IMR-90 (cell line): ENCODE measurements around the gene IRF2BP1. TPM values are rescaled to one million over a fixed set of nuclear protein-coding genes. Genes with fewer than 3 reads are reported as not detected.

ENCODE experiments used
- ATAC-seq: fragments of 200-7000 bp; cut with Tn5 transposase; 2 replicates; pipeline ENCODE4 v1.9.1; 2020; ENCODE audit warnings: low read depth, mild to moderate bottlenecking, moderate library complexity
- BruUV-seq: library from RNA; stranded (reverse); fragments of 400-500 nt; replicated peaks from 2 replicates; lab custom pipeline; 2021; lab: Mats Ljungman, UMichigan
- CTCF ChIA-PET: fragments of 300-600 bp; formaldehyde crosslinking; extraction: SDS; loops from one replicate; lab custom pipeline; 2021; ENCODE audit warnings: antibody characterized with exemption; lab: Yijun Ruan, JAX
- POLR2A ChIA-PET: fragments of 300-600 bp; sonication (Branson Sonifier 250); formaldehyde crosslinking; loops from one replicate; lab custom pipeline; 2022; ENCODE audit warnings: antibody characterized with exemption; ENCODE audit not compliant: unreplicated experiment; lab: Charles Lee
- DNase-seq: peaks from one replicate; pipeline ENCODE4 v3.0.0; 2013
- H2AFZ ChIP-seq: replicated peaks from 2 replicates; pipeline ENCODE3; 2013; ENCODE audit warnings: low read length, mild to moderate bottlenecking; ENCODE audit not compliant: poor library complexity
- H2AK5ac ChIP-seq: 2 replicates; pipeline ENCODE4 v1.6.1; 2013; ENCODE audit warnings: low read depth, low read length, inconsistent platforms
- H2AK9ac ChIP-seq: replicated peaks from 2 replicates; pipeline ENCODE3; 2013; ENCODE audit warnings: mild to moderate bottlenecking, low read depth, low read length, moderate library complexity; ENCODE audit not compliant: poor library complexity
- H2BK120ac ChIP-seq: 2 replicates; pipeline ENCODE4 v1.6.1; 2013; ENCODE audit warnings: low read depth, low read length, inconsistent platforms
- H2BK15ac ChIP-seq: 3 replicates; pipeline ENCODE4 v1.6.1; 2013; ENCODE audit warnings: low read depth, low read length, inconsistent platforms
- H2BK20ac ChIP-seq: 2 replicates; pipeline ENCODE4 v1.6.1; 2013; ENCODE audit warnings: low read depth, mild to moderate bottlenecking, inconsistent platforms, low read length, moderate library complexity
- H2BK5ac ChIP-seq: 2 replicates; pipeline ENCODE4 v1.6.1; 2013; ENCODE audit warnings: mild to moderate bottlenecking, low read depth, low read length, inconsistent platforms; ENCODE audit not compliant: poor library complexity, severe bottlenecking
- H3K14ac ChIP-seq: replicated peaks from 2 replicates; pipeline ENCODE4 v1.6.1; 2013; ENCODE audit warnings: low read depth, low read length, inconsistent platforms
- H3K18ac ChIP-seq: 2 replicates; pipeline ENCODE4 v1.6.1; 2013; ENCODE audit warnings: low read depth, low read length, control low read depth
- H3K23ac ChIP-seq: 2 replicates; pipeline ENCODE4 v1.6.1; 2013; ENCODE audit warnings: low read depth, low read length, inconsistent platforms
- H3K27ac ChIP-seq: 2 replicates; pipeline ENCODE4 v1.5.1; 2013; ENCODE audit warnings: mild to moderate bottlenecking, control low read depth, low read length; ENCODE audit not compliant: insufficient read depth
- H3K27me3 ChIP-seq: 2 replicates; pipeline ENCODE4 v1.6.1; 2013; ENCODE audit warnings: low read length; ENCODE audit not compliant: control insufficient read depth, insufficient read depth
- H3K36me3 ChIP-seq: 2 replicates; pipeline ENCODE4 v1.6.1; 2013; ENCODE audit warnings: low read length, mixed read lengths; ENCODE audit not compliant: control insufficient read depth, insufficient read depth
- H3K4ac ChIP-seq: 2 replicates; pipeline ENCODE4 v1.6.1; 2013; ENCODE audit warnings: low read depth, low read length, inconsistent platforms
- H3K4me1 ChIP-seq: 2 replicates; pipeline ENCODE4 v1.6.1; 2013; ENCODE audit warnings: low read length, mixed read lengths; ENCODE audit not compliant: control insufficient read depth, insufficient read depth
- H3K4me2 ChIP-seq: 2 replicates; pipeline ENCODE4 v1.6.1; 2013; ENCODE audit warnings: low read depth, mild to moderate bottlenecking, control low read depth, low read length, moderate library complexity
- H3K4me3 ChIP-seq: 2 replicates; pipeline ENCODE4 v1.5.1; 2013; ENCODE audit warnings: low read depth, mild to moderate bottlenecking, control low read depth, low read length, moderate library complexity; ENCODE audit not compliant: insufficient read depth
- H3K56ac ChIP-seq: 2 replicates; pipeline ENCODE4 v1.6.1; 2013; ENCODE audit warnings: low read length, inconsistent platforms; ENCODE audit not compliant: insufficient read depth; ENCODE audit errors: extremely low read depth
- H3K79me1 ChIP-seq, 2 experiments: 2 replicates each; pipeline ENCODE4 v1.6.1; 2013; ENCODE audit warnings: low read length in 2 of 2, inconsistent platforms in 1 of 2, low read depth in 1 of 2
- H3K9ac ChIP-seq: 2 replicates; pipeline ENCODE4 v1.6.1; 2013; ENCODE audit warnings: low read depth, low read length, control low read depth
- H3K9me1 ChIP-seq: 2 replicates; pipeline ENCODE4 v1.6.1; 2013; ENCODE audit warnings: low read length, inconsistent platforms; ENCODE audit not compliant: insufficient read depth
- H3K9me3 ChIP-seq: 2 replicates; pipeline ENCODE4 v1.6.1; 2013; ENCODE audit warnings: low read length; ENCODE audit not compliant: control insufficient read depth, insufficient read depth
- H4K20me1 ChIP-seq: 2 replicates; pipeline ENCODE4 v1.6.1; 2013; ENCODE audit warnings: low read length, inconsistent platforms; ENCODE audit not compliant: insufficient read depth
- H4K5ac ChIP-seq: 2 replicates; pipeline ENCODE4 v1.6.1; 2013; ENCODE audit warnings: mild to moderate bottlenecking, low read depth, low read length, control low read depth
- H4K8ac ChIP-seq, 2 experiments: 2 replicates each; pipeline ENCODE4 v1.6.1; 2013; ENCODE audit warnings: low read depth in 2 of 2, low read length in 2 of 2, control low read depth in 1 of 2, inconsistent platforms in 1 of 2
- H4K91ac ChIP-seq: 2 replicates; pipeline ENCODE4 v1.6.1; 2013; ENCODE audit warnings: low read depth, low read length, inconsistent platforms; ENCODE audit not compliant: insufficient read depth
- BHLHE40 ChIP-seq: fragments of 150-350 bp; IDR thresholded peaks from 2 replicates; pipeline ENCODE4 v1.6.1; 2016; ENCODE audit warnings: mild to moderate bottlenecking, low read depth, low read length
- CEBPB ChIP-seq: IDR thresholded peaks from 2 replicates; pipeline ENCODE4 v1.6.1; 2012; ENCODE audit warnings: low read depth, low read length, improper control_type of control experiment
- CHD1 ChIP-seq: IDR thresholded peaks from 2 replicates; pipeline ENCODE4 v1.6.1; 2012; ENCODE audit warnings: low read depth, low read length, improper control_type of control experiment
- FOS ChIP-seq: fragments of 150-350 bp; IDR thresholded peaks from 2 replicates; pipeline ENCODE4 v1.6.1; 2016; ENCODE audit warnings: low read depth, low read length
- MAFK ChIP-seq: IDR thresholded peaks from 2 replicates; pipeline ENCODE4 v1.6.1; 2012; ENCODE audit warnings: low read depth, low read length, improper control_type of control experiment
- MAZ ChIP-seq: IDR thresholded peaks from 2 replicates; pipeline ENCODE4 v1.6.1; 2012; ENCODE audit warnings: low read depth, mild to moderate bottlenecking, low read length, improper control_type of control experiment, moderate library complexity, borderline replicate concordance
- MXI1 ChIP-seq: IDR thresholded peaks from 2 replicates; pipeline ENCODE4 v1.6.1; 2012; ENCODE audit warnings: low read depth, mild to moderate bottlenecking, low read length, moderate library complexity, borderline replicate concordance
- NFE2L2 ChIP-seq: fragments of 150-350 bp; IDR thresholded peaks from 2 replicates; pipeline ENCODE4 v1.6.1; 2016; ENCODE audit warnings: low read depth, mild to moderate bottlenecking, low read length
- POLR2A ChIP-seq: IDR thresholded peaks from 2 replicates; pipeline ENCODE4 v1.6.1; 2012; ENCODE audit warnings: mild to moderate bottlenecking, low read depth, low read length
- RCOR1 ChIP-seq: IDR thresholded peaks from 2 replicates; pipeline ENCODE4 v1.6.1; 2012; ENCODE audit warnings: mild to moderate bottlenecking, low read length, improper control_type of control experiment; ENCODE audit not compliant: insufficient replicate concordance
- RFX5 ChIP-seq: IDR thresholded peaks from 2 replicates; pipeline ENCODE4 v1.8.0; 2012; ENCODE audit warnings: low read depth, mild to moderate bottlenecking, low read length, moderate library complexity
- SMC3 ChIP-seq: fragments of 150-350 bp; IDR thresholded peaks from 2 replicates; pipeline ENCODE4 v1.6.1; 2016; ENCODE audit warnings: low read depth, mild to moderate bottlenecking, antibody characterized with exemption, low read length, moderate library complexity
- USF2 ChIP-seq: fragments of 150-350 bp; IDR thresholded peaks from 2 replicates; pipeline ENCODE4 v1.6.1; 2017; ENCODE audit warnings: mild to moderate bottlenecking, antibody characterized with exemption, low read length, low read depth
- WGBS, 2 experiments: methylation state at CpG; one replicate each; pipeline versions ENCODE4 v1.1.5 to v1.1.7; 2013; ENCODE audit warnings: missing lambda C conversion rate in 2 of 2; ENCODE audit not compliant: insufficient read length in 1 of 2; ENCODE audit errors: extremely low coverage in 2 of 2; 5-methylcytosine and 5-hydroxymethylcytosine counted together
- dilution Hi-C: fragments of 300-500 bp; cut with HindIII; formaldehyde crosslinking; loops from one replicate; pipeline ENCODE4 v1.14.3; 2018; ENCODE audit warnings: low sequenced_read_pairs; ENCODE audit not compliant: unreplicated experiment
- in situ Hi-C: fragments of 300-500 bp; cut with MboI; formaldehyde crosslinking; loops from 3 replicates; pipeline ENCODE4 v1.14.3; 2019; ENCODE audit warnings: low sequenced_read_pairs, inconsistent platforms, mixed read lengths
- intact Hi-C: fragments of 100-400 bp; cut with micrococcal nuclease; formaldehyde crosslinking; loops from 2 replicates; pipeline ENCODE4 v1.10.0; 2022
- polyA plus RNA-seq, 3 experiments: library from polyadenylated mRNA; depleted of rRNA; stranded (reverse); fragments of >200 nt; gene quantifications; 2 replicates each; pipeline ENCODE4 v1.2.3, GENCODE V29; 2012; ENCODE audit warnings: low replicate concordance in 1 of 3
- total RNA-seq: library from RNA; depleted of rRNA; stranded (reverse); fragments of >200 nt; gene quantifications from 2 replicates; pipeline ENCODE4 v1.2.3, GENCODE V29; 2012

IRF2BP1 gene
- total and polyA plus RNA-seq, 2 of the 4 experiments (the other 2 are of a cell fraction), result 4.5 to 8.5 TPM

- TF ChIP-seq USF2 (no peak), RFX5 (no peak)
Measured at GRCh38 chr19:45863335-45863839, 22.6 kb downstream of the IRF2BP1 start (continued).

GRCh38 chr19:45862564-45863334 is 23.2 kb downstream of the IRF2BP1 start, which contains the start of gene SYMPK:
Gene SYMPK, minus strand, starts transcription at chr19:45863147. Its CDS starts 8,652 bp downstream, at chr19:45854495.
- Histone ChIP-seq H3K4me1 (no peaks in the 10 kb centered on the region), H3K36me3 (peaks cover 14% of the 10 kb centered on the region), H2BK15ac (0 out of 3 replicates have a peak within 1 kb of the TSS, but pooled peaks have one; percentile 12), H2BK20ac (no peak within 1 kb of the TSS), H3K27me3 (peaks cover 38% of the 10 kb centered on the region), H3K14ac (peak within 1 kb of the TSS; percentile 78), H4K20me1 (peaks cover 17% of the 10 kb centered on the region), H3K9me3 (peaks cover 2% of the 10 kb centered on the region; the same call in 1 of the 2 replicates), H3K27ac (peak within 1 kb of the TSS; percentile 88), H3K18ac (peak within 1 kb of the TSS; percentile 19), H2AFZ (peak within 1 kb of the TSS; percentile 96), H3K23ac (peak within 1 kb of the TSS; percentile 80), H4K8ac (peak within 1 kb of the TSS; percentile 52 to 95), H2BK120ac (peak within 1 kb of the TSS; percentile 13; the same call in 1 of the 2 replicates), H2AK9ac (peak within 1 kb of the TSS; percentile 99), H2AK5ac (peak within 1 kb of the TSS; percentile 90), H3K4me2 (peak within 1 kb of the TSS; percentile 84), H3K4ac (peak within 1 kb of the TSS; percentile 81), H4K91ac (peak within 1 kb of the TSS; percentile 68), H3K56ac (peak within 1 kb of the TSS; percentile 89), H3K79me1 (peaks cover 17 to 33% of the 10 kb centered on the region in 2 experiments), H3K9me1 (no peaks in the 10 kb centered on the region), H3K9ac (peak within 1 kb of the TSS; percentile 85), H3K4me3 (peak within 1 kb of the TSS; percentile 72), H2BK5ac (peak within 1 kb of the TSS; percentile 76), H4K5ac (peak within 1 kb of the TSS; percentile 59)
- CTCF ChIA-PET, result interaction anchor here (1.0 kb wide), 1 partner anchor 92 kb away, joined by 3 read pairs; no protein-coding TSS in a partner anchor
- POLR2A ChIA-PET, result no interaction called here
- in situ Hi-C loops, result no loop called here
- 0% methylated on average over 47 of the region's 65 CpGs; no CpG with 5 or more reads in 1 of the 2 experiments for WGBS, 2 experiments
- no TSS peak for BruUV-seq
- intact Hi-C loops, result loop anchor here (2.0 kb wide), 1 partner anchor 24 kb away; the partner anchor contains the start of gene IRF2BP1
- DNase-seq (peak; percentile 97), ATAC-seq (peak; percentile 97)
- dilution Hi-C loops, result no loop called here
- TF ChIP-seq POLR2A, result peak; percentile 64
- no peak for TF ChIP-seq FOS
- TF ChIP-seq MXI1, result peak; percentile 72; the same call in 1 of the 2 replicates
- no peak for TF ChIP-seq CHD1
- no peak for TF ChIP-seq RCOR1
- no peak for TF ChIP-seq MAFK
- no peak for TF ChIP-seq CEBPB
- peak; percentile 57; the same call in 1 of the 2 replicates for TF ChIP-seq MAZ
- peak; percentile 97 for TF ChIP-seq BHLHE40
- TF ChIP-seq SMC3, result no peak
- TF ChIP-seq NFE2L2, result no peak
- TF ChIP-seq RFX5, result no peak
- TF ChIP-seq USF2, result peak; percentile 85; the same call in 1 of the 2 replicates
